Dermis microvascular lymphatic vessel endothelial cell (primary cell): ENCODE measurements around the gene AIPL1. TPM values are rescaled to one million over a fixed set of nuclear protein-coding genes. Genes with fewer than 3 reads are reported as not detected.

Experiments used
- DNase-seq, 2 donors: peaks; one replicate each; pipeline versions ENCODE4 v3.0.0 to v3.0.0-alpha.2; 2010; ENCODE audit warnings: low read depth in 2 of 2
- total RNA-seq: library from RNA; depleted of rRNA; stranded (reverse); fragments of >200 nt; gene quantifications from 2 replicates; pipeline ENCODE4 v1.2.1, GENCODE V29; 2014

Gene AIPL1
- total RNA-seq, 1 donor from 2014 or later: not detected

DNA sequence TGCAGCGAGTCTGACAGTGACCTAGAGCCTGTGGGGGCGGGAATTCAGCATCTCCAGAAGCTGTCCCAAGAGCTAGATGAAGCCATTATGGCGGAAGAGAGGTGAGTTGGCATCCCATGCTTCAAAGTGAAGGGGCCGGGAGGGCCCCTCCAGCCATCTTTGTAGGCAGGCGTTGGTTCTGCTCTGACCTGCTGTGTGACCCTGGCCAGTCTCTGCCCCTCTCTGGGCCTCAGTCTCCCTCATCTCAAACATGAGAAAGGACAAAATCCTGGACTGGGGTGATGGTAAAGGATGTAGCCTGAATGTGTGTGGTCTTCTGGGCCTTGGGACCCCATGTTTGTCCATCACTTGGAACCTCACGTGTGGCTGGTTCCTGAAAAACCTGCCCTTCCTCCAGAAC lies 14.4 kb upstream of the AIPL1 start:
- no peak for DNase-seq

DNA sequence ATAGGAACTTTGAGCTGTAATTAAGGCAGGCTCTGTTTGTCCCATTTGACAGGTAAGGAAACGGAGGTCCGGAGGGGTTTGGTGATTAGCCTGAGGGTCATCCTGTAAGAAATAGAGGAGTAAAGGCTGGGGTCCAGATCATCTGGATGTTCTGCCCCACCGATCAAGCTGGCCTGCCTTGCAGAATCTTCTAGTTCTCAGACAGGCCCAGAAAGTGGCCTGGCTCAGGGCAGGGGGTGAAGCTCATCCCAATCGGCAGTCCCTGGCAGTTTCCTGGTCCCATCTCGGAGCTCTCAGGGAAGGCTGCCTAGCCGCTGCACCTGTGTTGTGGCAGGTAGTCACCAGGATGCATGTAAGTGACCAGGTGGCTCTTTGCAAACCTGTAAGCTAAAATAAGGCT lies 13.6 kb upstream of the AIPL1 start:
- no peak for DNase-seq

DNA sequence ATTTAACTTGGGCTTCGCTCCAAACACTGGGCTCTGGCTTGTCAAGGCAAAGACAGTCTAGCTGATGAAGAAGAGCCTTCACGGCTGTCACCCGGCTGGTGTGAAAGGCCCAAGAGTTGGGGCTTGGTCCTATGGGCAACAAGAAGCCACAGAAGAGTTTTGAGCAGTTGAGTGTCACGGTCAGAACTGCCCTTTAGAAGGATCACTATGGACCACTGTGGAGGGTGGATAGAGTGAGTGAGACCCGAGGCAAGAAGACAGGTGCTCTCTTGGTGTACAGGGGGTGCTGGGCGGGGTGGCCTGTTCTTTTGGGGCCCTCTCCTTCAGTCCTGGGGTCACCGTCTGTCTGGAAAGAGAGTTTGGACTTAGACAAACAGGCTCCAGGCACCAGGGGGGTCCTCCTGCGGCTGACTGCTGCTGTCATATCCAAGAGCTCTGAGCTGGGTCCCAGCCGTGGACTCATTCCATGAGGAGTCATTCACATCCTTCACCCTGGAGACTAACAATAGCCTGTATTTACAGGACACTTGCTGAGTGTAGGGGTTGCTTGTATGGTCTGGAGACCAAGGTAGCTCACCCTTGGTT lies 11.7 kb upstream of the AIPL1 start:
- no peak for DNase-seq

DNA sequence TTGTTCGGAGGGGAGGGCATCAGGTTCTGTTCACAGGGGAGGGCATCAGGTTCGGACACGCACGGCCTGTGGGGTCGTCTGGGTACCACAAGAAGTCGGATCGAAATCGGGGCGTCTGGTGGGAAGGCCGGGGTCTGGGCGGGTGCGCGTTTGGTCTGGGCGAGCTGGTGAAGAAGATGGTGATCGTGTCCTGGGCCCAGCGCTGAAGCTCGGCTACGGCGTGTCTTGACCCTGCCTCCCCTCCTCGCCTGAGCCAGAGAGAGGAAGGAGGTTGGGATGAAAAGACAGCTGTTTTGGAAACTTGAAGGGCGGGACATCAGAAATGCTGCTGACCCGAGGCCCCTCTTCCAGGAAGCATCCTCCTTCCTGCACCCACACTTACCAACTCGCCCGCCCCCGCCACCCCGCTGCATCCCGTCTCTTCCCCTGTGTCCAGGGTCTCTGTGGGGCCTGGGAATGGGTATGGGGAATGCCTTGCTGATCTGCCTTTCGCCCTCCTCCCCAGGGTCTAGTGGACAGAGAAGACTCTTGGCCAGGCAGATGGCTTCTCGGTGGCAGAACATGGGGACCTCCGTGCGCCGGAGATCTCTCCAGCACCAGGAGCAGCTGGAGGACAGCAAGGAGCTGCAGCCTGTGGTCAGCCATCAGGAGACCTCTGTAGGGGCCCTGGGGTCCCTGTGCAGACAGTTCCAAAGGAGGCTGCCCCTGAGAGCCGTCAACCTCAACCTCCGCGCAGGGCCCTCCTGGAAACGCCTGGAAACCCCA lies 9.8 kb upstream of the AIPL1 start:
- no peak for DNase-seq

DNA sequence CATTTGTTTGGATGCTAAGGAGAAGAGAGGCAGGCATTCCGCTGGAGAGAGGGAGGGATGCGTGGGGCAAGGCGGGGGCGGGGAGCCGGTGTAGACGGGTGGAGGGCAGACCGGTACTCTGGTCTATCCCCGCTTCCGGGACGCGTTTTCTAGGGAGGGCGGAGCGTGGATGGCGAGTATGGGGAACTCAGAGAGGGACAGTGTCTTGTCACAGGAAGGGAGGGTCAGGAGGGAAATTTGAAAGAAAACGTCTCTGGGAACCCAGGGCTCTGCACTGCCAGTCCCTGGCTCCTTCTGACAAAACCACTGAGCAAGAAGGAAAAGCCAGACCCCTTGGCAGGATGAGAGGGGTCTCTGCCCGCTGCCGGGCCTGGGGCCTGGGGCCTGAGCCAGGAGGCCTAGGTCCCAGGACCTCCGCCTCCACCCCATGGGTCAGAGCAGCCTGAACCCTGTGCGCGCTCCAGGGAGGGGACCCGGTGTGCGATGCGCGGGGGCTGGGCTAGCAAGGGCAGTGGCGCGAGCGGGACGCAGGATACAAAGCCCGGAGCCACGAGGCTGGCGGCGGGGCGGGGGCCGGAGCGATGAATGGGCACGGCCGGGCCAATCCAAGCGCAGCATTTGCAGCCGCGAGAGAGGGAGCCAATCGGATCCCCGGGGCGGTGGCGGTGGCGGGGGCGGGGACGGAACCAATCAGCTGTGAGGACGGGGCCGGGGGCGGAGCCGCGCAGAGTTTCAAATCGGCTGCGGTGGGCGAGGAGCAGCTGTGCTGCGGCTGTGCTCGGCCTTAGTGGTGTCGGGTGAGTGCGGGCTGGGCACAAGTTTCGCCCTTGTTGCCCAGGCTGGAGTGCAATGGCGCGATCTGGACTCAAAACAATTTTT lies 9.0 kb upstream of the AIPL1 start, which contains the start of gene PIMREG:
TSS of gene PIMREG (plus strand) at position 764 of the 879 bp plus-strand sequence. CDS start 656 bp downstream, outside the sequence.
- peak; percentile 73 to 94 for DNase-seq

DNA sequence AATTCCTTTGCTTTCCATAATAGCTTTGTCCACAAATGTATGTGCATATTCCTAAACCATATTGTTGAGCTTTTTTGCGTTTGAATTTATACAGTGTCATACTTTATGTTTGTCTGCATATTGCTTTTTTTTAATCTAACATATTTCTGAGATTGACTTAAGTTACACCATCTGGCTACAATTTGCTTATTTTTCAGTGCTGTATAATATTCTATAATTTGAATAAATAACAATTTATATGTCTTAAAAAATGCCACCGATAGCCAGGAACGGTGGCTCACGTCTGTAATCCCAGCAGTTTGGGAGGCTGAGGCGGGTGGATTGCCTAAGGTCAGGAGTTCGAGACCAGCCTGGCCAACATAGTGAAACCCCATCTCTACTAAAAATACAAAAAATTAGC lies 7.9 kb upstream of the AIPL1 start:
- DNase-seq: no peak

DNA sequence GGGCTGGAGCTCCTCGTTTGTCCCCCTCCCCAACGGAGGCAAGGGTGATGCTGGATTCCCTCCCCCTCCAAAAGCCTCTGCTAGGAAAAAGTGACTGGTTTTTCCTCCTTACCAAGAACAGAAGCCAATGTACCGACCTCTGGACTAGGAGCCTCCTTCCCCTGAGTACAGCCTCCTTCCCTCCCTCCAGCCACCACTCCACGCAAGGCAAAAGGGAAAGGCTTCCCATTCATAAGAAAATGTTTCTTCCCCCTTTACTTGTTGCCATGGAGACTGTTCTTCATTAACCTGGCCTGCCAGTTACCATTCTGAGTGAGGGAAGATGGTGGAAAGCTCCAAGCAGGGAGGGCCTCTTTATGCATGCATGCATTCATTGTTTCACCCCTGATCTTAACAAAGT lies 5.0 kb upstream of the AIPL1 start:
- no peak for DNase-seq

DNA sequence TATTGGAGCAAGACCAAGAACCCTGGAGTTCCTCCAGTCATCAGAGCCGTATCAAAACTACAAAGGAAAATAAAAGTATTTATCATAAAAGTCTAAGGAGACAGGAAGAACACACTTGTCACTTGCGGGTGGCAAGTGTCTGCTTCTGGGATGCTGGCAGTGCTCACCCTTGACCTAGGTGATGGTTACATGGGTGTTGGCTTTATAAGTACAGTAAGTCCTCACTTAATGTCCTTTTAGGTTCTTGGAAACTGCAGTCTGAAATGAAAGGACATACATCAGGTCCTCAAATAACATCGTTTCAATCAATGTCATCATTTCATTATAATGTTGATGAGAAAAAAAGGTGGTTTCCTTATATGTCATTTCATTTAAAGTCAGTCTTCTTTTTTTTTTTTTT lies 3.0 kb upstream of the AIPL1 start:
- DNase-seq: no peak

DNA sequence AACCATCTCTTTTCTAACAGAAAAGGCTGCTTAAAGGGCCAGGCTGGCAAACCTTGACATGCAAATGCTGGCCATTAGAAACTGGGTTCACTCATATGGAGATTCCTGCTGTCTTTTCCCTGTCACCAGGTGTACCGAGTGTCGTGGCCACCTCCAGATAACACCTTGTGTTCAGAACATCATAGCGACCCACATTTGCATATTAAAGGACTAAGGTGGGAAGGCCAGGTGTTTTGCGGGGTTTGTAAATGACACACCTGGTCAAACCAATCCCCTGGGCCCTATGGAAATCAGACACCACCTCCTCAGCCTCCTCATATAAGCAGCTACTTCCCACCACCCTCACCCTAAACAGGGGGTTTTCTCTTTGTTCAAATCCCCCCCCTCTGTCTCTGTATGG lies 2.5 kb upstream of the AIPL1 start:
- no peak for DNase-seq

DNA sequence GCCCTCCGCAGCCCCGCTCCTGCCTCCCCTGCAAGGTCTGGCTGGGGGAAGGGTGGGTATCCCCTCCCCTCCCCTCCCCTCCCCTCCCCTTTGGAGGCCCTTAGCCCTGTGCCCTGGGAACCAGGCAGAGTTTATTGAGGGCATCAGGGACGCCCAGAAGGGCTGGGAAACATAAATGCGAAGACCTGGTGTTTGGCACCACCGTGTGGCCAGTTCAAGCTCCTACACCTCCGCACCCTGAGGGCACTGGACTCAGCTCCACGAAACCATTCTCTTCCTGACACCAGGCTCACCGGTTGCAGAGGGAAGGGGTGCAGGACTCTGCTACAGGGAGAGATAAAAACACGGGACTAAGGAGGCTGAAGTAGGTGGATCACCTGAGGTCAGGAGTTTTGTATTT lies 1.0 kb upstream of the AIPL1 start:
- DNase-seq: peak; percentile 37 to 63

DNA sequence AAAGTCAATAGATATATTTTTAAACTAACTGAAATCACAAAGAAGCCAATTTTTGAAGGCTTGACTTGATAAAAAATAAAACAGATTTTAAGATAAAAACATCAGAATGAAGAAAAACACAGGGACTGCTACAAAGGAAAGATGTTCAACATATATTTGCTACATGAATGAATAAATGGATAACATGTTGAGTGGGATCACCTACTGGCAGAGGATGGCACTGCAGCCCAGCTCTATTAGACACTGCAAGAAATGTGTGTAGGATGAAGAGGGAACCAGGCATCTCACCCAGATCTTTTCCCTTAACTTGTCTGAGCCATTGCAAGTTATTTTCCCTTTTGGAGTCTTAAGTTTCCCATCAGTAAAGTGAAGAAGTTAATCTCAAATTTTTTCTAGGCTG lies 4.2 kb downstream of the AIPL1 start:
- no peak for DNase-seq

DNA sequence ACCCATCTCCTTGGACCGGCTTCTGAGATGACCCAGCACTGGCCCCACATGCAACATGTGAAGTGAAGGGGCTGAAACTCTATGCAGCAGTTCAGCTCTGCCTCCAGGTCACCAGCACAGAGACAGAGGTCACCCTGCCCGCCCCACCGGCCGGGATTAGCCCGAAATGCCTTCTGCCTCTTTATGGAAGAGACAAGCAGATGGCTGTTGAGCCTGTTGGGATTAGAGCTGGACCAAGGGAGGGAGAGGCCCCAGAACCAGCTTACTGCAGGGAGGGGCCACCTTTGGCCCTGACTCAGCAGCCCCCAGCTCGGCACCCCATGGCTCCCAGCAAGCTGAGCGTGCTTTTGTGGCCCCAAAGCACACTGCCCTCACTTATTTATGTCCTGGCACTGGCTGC lies 5.7 kb downstream of the AIPL1 start:
- no peak for DNase-seq

DNA sequence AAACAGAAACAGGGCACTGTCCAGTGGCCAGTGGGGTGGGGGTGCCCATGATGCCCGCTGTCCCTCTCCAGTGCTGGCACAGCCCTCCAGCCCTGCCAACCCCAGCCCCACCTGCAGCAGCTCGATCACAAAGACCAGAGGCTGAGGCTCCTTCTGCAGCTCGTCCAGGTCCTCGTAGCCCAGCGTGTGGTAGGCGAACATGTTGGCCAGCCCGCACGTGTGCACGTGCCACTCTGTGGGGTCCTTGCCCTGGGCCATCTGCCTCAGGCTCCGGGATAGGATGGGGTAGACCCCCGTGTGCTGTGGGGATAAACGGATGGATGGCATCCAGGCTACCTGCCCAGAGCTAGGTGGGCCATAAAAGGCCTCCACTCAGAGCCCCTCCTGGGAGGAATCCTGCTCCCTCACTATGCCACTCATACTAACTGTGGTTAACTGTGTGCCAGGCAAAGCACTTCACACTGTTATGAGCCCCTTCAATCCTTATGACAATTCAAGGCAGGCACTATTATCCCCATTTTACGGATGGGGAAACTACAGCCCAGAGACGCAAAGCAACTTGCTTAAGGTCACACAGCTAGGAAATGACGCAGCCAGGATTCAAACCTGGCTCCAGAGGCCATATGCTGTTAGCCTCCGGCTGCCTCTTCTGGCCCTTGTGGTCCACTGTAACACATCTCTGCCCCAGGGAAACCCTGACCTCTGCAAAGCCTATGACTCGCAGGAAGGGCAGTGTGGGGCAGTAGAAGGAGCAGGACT lies 6.5 kb downstream of the AIPL1 start:
- no peak for DNase-seq

DNA sequence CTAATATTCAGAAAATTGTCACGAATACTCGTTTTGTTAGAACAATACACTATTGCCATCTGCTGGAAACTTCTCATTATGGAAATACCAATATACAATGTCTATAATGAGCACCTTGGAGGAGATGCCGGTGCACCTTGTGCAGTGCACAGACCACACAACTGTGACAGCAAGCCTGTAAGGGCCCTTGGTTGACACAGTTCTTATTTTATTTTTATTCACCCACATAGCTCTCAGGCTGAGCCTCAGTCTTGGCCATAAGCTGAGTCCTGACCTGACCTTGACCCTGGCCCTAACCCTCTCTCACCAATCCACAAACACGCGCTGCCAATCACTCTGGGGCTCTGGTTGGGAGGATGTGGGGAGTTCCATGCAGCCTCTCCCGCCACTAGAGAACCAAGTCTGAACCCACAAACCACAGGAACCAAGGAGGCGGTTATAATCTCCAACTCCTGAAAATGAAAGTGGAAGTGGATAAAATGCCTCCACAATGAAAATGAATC lies 7.6 kb downstream of the AIPL1 start:
- no peak for DNase-seq

DNA sequence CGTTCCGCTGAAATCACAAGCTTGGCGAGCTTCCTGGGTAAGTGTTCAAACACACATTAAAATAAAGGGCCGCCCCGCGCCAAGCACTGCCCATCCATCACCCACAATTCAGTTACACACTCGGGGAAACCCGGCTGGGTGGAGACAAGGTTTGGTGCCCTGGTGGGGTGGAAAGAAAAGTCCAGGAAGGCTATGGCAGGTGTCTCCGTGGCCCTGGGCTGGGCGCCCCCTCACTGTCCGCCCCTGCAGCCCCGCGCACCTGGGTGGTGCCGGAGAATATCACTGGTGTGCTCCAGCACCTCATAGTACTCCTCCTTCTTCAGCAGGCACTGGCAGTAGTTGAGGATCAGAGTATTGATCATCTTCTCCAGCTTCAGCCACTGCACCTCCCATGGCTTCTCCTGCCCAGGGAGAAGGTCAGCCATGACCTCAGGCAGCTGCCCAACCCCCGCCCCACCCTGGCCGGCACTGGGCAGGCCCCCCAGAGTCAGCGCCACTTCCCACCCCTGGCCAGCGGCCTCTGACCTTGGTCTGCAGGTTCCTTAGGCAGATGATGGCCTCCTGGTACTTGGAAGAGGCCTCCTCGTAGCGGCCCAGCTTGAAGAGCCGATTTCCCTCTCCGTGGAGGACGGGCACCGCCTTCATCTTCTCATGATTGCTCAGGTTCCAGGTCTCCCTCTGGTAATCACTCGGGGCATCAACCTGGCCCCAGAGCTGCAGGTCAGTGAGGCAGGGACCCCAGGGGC lies 8.4 kb downstream of the AIPL1 start:
- DNase-seq: no peak

DNA sequence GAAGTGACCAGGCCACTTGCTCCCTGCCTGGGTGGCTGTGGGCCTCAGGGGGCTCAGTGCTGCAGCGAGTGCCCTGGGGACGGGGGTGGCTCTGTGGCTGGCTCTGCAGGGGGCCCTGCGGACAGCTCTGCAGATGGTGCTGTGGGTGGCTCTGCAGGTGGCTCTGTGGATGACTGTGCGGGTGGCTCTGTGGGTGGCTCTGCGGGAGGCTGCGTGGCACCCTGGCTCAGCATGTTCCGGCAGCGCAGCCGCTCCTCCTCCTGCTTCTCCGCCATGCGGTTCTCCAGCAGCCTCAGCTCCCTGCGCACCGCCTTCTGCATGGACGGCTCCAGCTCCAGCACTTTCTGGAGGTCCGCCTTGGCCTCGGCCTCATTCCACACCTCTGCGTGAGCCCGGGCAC lies 9.5 kb downstream of the AIPL1 start:
- no peak for DNase-seq

DNA sequence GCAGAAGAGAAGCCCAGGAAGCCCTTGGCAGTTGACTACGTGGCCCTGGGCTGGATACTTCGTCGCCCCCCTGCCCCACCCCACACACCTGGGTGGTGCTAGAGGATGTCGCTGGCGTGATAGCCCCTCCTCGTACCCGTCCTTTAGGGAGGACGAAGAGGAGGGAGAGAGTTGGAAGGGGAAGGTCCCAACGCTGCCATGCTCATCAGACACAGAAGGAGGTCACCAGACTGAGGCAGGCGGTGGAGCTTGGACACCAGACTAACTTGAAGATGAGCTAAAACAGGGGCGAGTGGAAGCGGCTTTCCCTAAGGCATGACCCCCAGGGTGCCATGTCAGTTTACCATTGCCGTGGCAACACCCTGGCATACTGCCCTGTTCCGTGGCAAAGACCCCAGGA lies 11.0 kb downstream of the AIPL1 start:
- no peak for DNase-seq

DNA sequence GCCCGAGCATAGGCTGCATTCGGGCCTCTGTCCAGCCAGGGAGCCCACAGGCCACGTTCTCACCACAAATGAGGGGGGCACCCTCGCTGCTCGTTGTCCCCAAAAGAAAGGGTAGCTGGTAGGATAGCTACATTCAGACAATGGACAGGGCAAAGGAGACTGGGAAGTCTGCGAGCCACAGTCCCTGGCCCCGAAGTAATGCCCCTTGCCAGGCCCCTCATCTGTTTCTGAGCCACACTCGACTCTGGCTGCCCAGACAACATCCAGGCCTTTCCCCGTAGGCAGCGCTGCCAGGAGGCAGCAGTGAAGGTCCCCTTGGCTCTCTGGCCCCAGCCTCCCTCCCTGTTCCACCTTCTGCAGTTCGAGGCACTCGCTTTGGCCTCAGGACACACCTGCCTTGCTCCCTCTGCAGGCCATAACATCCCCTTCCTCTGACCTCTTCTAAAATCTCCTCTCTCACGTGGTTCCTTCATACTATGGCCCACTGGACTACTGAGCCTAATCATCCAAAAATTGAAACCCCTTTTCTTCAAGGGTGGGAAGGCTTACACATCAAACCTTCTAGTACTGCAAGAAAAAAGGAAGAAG lies 12.2 kb downstream of the AIPL1 start:
- no peak for DNase-seq

DNA sequence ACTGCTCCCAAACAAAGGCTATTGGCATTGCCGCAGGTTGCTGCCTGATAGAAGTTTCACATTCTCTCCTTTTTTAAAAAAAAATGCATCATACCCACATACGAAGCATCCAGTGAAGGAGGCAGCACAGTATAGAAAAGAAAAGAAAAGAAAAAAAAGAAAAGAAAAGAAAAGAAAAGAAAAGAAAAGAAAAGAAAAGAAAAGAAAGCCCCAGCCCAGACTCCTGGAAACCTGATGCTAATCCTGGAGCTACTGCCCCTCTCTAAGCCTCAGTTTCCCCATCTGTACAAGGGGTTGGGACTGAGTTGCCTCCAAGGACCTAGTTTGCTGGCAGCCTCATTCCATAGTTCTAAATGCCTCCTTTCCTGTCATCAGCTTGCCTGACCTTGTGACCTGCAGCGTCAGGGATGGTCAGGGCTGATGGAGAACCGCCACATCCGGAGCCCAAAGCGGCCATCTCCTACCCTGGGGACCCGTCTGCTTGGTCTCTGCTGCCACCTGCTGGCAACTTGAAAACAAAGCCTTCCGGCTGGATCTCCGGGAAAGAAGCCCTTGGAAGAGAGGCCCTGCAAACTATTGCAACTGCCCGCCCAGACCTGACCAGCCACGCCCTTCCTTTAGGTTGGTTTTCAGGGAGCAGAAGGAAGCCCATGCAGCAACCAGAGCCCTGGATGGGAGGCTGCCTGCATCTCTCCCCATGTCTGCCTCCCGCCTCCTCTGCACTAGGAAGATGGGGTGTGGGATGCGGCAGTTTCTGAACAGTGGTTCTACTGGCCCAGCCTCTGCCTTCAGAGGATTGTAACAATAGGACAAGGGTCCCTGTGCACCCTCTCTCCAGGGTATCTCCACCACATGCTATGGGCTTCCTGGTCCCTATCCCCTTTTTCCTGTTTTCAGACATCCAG lies 13.0 kb downstream of the AIPL1 start:
- peak; percentile 34 to 60 for DNase-seq
